GM19240 (cell line): ENCODE measurements around the gene GTF3C2.

Experiments used
- DNase-seq: peaks from one replicate; pipeline ENCODE4 v3.0.0; 2011; ENCODE audit warnings: low spot score; ENCODE audit not compliant: insufficient read length

GTF3C2 gene, protein sequence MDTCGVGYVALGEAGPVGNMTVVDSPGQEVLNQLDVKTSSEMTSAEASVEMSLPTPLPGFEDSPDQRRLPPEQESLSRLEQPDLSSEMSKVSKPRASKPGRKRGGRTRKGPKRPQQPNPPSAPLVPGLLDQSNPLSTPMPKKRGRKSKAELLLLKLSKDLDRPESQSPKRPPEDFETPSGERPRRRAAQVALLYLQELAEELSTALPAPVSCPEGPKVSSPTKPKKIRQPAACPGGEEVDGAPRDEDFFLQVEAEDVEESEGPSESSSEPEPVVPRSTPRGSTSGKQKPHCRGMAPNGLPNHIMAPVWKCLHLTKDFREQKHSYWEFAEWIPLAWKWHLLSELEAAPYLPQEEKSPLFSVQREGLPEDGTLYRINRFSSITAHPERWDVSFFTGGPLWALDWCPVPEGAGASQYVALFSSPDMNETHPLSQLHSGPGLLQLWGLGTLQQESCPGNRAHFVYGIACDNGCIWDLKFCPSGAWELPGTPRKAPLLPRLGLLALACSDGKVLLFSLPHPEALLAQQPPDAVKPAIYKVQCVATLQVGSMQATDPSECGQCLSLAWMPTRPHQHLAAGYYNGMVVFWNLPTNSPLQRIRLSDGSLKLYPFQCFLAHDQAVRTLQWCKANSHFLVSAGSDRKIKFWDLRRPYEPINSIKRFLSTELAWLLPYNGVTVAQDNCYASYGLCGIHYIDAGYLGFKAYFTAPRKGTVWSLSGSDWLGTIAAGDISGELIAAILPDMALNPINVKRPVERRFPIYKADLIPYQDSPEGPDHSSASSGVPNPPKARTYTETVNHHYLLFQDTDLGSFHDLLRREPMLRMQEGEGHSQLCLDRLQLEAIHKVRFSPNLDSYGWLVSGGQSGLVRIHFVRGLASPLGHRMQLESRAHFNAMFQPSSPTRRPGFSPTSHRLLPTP

DNA sequence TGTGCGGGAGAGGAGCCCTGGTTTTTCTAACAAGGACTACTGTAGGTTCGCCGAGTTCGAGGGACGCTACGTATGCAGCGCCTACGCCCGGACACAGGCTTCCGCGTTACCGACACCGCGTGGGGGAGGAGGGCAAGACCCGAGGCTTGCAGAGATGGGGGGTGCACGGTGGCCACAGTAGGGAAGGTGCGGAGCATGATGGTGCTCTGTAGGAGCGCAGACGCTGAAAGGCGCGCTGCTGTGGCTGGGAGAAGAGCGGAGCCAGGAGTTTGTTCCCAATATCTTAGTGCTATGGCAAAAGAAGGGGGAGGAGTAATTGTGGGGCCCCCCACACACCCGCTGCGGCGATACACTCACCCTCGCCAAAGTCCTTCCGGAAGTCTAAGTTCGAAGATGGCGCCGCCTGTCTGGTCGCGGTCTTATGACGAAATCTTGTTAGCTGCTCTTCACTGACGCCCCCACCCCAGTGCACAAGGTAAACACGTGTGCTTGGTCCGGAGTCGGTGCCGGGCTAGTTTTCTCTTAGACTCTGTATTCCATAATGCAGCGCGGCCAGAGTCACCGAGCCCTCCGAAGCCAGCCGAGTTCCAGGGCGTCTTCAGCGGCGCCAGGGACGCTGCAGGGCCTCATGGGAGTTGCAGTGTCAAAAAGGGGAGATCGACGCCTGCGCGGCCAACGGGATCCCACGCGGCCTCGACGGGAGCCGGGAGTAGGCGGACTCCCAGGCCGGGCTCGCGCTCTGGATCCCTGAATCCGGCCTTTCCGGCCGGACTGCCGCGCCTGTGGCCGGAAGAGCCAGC lies at the start of gene GTF3C2:
Gene GTF3C2, minus strand, starts transcription at position 383 of the 800 bp plus-strand sequence. CDS start 13,210 bp downstream, outside the sequence.
- DNase-seq = peak; percentile 90

DNA sequence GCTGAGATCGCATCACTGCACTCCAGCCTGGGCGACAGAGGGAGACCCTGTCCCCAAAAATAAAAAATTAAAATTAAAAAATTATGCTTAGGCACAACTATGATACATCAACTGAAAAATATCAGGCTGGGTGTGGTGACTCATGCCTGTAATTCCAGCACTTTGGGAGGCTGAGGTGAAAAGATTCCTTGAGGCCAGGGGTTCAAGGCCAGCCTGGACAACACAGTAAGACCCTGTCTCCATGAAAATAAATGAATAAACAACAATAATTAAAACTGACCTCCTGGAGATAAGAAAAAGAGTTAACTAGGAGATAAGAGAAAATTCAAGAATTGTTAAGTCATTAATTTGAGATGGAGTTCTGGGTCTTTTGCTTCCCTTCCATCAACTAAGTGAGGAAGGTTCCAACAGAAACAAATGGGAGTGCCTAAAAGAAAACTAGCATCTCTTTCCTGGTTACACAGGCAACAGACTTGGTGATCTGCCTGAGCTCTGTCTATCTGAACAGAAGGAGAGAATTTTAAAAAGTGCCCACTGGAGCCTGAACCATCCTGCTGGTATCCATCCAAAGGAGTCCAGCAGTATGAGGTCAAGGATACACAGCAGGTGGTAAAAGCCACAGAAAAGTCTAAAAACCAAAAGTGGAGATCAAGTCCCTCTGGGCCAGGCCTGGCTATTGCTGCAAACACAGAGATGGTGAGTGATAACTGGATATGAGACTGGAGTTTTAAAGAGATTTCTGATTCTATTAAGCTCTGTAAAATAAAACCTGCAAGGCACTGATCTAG lies 44.0 kb upstream of the GTF3C2 start:
- no peak for DNase-seq

DNA sequence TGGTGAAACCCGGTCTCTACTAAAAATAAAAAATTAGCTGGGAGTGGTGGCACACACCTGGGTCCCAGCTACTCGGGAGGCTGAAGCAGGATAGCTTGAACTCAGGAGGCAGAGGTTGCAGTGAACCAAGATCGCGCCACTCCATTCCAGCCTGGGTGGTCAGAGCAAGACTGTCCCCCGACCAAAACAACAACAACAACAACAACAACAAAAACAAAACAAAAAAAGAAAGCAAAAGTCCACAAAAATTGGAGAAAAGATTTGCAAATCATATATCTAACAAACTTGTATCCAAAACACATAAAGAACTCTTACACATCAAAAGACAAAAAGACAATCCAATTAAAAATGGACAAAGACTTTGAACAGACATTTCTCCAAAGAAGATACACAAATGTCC lies 42.4 kb upstream of the GTF3C2 start:
- no peak for DNase-seq

DNA sequence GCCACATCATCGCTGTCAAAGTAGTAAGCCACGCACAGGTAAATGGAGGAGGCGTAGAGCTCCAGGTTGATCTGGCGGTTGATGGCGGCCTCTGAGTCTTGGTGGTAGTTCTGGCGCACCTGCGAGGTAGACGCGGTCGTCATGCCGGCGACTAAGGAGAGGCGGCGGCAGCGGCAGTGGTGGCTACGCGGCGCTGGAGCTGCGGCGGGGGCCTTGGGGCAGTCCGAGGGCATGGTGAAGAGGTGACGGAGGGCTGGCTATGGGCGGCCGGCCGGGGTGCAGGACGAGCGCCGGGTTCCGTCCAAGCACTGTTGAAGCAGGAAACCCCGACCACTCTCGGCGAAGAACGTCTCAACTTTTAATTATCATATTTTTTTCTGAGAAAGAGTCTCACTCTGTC lies 36.7 kb upstream of the GTF3C2 start:
- no peak for DNase-seq

DNA sequence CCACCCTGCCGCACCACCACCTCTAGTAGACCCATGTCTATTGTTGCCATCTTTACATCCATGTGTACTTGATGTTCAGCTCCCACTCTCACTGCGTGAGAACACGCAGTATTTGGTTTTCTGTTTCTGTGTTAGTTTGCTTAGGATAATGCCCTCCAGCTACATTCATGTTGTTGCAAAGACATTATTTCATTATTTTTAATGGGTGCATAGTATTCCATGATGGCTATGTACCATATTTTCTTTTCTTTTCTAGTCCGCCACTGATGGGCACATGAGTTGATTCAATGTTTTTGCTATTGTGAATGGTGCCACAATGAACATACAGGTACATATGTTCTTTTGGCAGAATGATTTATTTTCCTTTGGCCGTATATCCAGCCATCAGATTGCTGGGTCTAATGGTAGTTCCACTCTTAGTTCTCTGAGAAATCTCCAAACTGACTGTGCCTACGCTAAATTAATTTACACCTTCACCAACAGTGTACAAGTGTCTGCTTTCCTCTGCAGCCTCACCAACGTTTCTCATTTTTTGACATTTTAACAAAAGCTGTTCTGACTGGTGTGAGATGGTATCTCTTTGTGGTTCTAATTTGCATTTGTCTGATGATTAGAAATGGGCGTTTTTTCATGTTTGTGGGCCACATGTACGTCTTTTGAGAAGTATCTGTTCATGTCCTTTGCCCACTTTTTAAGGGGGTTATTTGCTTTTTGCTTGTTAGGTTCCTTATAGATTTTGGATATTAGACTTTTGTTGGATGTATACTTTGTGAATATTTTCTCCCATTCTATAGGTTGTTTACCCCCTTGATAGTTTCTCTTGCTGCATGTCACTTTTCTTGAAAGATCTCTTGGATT lies 34.5 kb upstream of the GTF3C2 start:
- no peak for DNase-seq

DNA sequence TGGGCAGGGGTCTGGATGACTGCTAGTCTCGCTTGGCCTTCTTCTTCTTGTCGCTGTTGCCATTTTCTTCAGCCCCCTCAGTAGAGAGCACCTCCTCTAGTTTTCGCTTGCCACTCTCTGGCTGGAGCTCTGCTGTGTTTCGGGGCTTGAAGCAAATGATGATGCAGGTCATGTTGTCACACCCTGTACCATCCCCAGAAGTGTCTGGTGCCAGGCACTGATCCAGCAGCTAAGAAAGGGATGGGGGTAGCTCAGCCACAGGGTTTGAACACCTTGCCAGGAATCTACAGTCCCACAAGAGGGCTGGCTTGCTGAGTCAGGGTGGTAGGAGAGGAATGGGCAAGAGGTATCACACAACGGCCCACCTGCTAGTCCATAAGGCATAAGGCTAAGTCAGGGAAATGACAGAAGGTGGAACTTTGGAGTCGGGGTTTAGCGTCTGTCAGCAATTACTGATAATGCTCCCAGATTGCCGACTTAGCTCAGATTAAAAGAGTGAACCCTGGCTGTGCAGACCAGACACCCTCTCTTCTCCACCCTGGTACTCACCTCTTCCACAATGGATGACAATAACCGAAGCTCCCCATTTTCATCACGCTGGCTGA lies 25.1 kb upstream of the GTF3C2 start:
- no peak for DNase-seq

DNA sequence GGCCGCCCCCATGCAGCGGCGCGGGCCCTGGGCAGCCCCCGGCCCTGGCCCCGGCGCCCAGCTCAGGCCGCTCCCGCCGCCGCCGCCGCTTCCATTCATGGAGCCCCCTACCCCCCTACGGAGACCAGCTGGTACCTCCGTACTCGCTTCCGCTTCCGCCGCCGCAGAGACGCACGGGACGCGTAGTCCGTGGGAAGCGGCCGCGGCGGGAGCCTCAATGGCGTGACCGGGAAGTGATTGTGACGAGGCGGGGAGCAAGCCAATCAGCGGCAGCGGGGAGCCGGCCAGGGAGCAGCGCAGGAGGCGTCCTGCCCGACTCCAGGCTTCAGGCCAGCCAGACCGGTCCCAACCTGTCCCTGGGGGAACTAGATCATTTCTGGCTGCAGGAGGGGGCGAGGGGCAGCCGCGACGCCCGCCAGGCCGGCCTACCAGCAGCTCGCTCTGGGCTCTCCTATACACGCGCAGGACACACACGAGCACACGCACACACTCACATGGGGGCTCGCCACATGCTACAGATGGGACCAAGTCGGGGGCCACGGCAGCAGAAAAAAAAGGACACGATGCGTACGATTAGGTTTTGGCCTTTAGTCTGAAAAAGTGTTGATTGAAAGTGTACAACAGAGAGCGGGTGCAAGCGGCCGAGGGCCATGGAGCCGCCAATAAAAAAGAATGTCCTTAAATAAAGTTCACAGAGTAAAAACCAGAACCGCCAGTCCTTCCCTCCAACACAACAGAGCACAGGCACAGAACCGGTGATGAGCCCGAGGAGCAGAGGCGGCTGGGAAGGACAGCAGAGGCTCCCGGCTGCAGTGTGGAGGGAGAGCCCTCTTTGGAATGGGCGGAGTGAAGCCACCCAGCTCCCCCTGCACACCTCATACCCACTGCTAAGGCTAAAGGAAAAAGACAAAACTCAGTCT lies 24.3 kb upstream of the GTF3C2 start, which contains the start of gene ZNF513:
Gene ZNF513, minus strand, starts transcription at position 109 of the 920 bp plus-strand sequence. CDS start 208 bp downstream, outside the sequence.
- peak; percentile 82 for DNase-seq

DNA sequence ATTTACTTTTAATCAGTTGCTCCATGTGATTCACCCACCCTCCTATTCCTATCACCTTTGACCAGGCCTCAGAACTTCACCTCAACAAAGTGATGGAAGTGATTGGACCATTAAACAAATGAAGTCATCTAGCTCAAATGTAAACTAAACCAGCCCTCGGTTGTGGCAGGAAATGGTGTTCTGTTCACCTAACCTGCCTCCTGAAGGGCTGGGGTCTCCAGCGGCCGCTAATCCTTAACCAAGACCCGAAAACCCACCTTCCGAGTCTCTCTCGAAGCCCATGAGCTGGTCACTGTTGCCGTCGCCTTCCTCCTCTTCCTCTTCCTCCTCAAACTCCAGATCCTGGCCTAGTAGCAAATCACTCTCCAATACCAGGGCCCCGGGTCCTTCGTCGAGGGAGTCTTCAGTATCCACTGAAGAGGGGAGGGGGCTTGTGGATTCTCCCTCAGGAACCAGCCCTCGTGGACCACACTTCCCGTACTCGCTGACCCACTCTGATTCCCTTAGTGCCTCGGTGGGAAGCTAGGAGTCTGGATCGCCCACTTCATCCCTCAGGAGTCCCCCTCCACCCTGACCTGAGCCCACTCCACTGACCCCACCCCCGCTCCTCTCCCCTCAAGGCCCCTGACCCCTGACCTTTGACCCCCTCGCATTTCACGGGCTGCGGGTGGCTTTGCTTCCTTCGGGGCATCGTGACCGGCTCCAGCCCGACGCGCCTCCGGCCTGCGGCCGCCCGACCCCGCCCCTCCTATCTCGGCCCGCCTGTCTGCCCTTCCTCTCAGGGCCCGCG lies 23.5 kb upstream of the GTF3C2 start:
- DNase-seq = peak; percentile 41

DNA sequence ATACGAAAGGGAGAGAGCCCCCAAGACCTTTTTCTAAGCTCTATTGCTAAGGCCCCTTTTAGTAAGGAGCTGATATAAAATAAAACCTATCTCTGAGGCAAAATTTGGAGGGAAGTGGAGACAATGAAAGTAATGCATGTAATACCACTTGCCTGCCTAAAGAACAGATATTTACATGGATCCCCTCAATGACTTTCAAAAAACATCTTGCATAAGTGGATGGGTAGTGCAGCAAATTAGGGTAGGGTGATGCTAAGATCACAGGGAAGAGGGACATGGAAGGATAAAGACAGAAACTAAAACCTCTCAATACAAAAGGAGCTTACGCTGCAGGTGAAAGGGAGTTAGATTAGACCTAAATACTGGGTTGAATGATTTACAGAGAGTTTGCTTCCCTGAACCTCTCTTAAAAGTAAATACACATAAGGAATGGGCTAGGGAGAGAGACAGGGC lies 22.8 kb upstream of the GTF3C2 start:
- no peak for DNase-seq

DNA sequence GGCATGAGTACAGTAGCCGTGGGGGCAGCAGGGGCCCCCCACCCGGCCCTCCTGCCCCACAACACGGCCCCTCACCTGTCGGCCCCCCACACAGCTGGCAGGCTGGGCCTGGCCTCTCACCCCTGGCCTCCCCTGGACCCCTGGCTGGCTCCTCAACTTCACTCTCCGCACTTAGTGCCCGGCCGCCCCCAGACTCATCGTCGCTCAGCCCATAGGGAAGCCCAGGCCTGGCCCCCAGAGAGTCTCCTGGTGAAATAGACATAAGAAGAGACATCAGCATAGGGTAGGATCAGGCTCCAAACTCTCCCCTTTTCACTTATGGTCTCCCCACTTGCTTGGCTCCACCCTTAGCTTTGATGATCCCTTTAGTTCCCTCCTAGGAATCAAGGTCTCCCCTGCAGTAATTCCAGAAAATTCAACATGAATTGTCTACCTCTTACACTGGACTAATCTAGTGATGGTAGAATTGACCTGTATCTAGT lies 22.3 kb upstream of the GTF3C2 start:
- no peak for DNase-seq

DNA sequence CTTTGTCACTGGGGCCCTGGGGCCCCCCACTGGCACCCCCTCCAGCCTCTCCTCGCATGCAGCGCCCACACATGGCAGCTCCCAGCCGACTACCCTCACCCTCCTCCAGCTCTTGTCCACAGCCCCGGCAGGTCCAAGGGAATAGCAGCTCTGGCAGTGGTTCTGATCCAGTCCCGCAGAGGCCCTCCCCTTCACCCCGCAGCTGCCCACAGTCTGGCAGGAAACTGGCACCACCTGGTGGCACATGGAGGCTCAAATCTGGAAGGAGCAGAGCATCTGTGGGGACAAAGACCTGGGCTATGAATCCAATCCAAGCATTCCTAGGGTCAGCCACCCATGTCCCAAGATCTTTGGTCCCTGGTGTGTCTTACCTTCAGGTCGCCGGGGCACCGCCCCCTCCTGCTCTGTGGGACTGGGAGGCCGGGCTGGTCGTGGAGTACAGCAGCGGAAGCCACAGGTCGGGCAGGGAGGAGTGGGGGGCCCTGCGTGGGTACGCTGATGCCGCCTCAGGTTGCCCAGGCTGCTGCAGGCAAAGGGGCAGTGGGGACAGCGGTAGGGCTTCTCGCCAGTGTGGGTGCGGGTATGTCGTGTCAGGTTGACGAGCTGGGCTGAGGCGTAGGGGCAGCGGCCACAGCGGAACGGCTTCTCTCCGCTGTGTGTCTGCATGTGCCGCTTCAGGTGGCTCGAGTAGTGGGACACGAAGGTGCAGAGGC lies 21.7 kb upstream of the GTF3C2 start:
- DNase-seq = no peak

DNA sequence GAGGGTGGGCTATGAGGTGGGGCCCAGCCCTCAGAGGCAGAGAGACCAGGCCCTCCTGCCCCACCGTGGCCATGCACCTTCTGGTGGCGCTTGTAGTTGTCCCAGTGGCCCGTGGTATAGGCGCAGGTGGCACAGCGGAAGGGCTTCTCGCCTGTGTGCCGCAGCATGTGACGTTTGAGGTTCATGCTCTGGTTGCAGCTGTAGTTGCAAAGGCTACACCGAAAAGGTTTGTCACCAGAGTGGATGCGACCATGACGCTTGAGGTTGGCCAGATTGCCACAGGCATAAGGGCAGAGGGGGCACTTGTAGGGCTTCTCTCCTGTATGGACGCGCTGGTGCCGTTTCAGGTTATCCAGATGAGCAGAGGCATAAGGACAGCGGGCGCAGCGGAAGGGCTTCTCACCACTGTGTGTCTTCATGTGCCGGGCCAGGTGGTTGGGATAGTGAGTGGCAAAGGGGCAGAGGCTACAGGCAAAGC lies 21.1 kb upstream of the GTF3C2 start:
- DNase-seq = no peak

DNA sequence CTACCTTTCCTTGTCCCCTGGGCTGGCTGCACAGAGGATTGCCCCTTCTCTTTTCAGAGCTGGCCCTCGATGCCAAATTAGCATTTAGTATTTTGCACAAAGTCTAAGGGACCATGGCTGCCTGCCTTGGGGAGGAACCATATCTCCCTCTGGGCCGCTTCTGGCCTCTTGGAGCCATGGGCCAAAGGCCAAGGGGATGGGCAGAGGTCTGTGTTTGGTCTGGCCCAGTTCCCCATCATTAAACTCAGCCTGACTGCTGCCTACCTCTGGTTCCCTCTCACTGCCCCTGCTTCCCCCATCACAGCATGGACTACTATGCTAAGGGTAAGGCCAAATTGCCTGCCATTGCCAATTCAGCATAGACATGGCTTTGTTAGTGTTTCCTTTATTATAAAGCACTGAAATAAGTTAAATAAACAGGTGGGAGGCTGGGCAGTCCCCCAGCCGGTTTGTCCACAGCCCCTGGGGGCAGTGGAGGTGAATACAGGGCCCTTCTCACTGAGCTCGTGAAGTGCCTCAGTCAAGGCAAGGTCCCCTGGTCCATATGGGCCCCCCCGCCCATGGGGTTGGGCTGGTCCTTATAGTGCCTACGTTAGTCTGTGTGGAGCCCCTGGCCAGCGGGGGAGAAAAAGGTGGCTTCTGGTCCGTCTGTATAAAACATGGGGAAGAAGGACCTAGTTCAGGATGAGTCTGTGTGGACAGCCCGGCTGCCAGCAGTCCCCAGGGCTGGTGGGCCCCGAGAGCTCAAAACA lies 20.5 kb upstream of the GTF3C2 start:
- DNase-seq = no peak

DNA sequence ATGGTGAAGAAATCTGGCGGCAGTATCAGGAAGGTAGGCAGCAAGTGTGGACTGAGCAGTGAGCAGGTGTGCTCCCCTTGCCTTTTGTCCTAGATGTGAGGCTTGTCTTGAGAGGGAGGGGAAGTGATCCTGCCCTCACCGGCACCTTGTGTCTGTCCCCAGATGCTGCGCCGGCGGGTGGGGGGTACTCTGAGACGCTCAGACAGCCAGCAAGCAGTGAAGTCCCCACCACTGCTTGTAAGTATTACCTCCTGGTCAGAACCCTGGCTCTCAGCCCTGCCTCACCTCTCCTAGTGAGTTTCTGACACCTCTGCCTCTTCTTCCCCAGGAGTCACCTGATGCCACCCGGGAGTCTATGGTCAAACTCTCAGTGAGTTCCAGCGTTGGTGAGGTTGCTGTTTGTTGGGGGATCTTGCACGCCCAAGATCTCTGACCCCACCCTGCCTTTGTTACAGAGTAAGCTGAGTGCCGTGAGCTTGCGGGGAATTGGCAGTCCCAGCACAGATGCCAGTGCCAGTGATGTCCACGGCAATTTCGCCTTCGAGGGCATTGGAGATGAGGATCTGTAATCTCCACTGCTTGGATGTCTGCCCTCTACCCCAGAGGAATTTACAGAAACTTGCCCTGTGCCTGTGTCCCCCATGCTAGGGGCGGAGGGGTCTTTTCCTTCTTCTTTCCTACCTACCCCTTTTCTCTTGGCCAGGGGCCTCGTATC lies 19.7 kb upstream of the GTF3C2 start:
- DNase-seq = no peak
